Measurements from ENCODE around the gene SLC44A5.

- TF ChIP-seq POLR2A (IDR thresholded peaks at IDR 0.05; ENCODE audit: low read length), result no peak
- TF ChIP-seq GATA1 (IDR thresholded peaks at IDR 0.05; ENCODE audit: low read depth, low read length), result no peak
Measured at GRCh38 chr1:75588779-75589475, 22.0 kb downstream of the SLC44A5 start.

Data from erythroblast (primary cell).